LNCaP clone FGC (cell line): ENCODE measurements around the gene RILP.
A peak's percentile ranks its signal among the peaks of the same experiment; 100 is the strongest.
"Not testable (repeated sequence)": the region's sequence is repeated elsewhere in the genome, so short reads cannot be mapped to it uniquely, and the experiment has no call there.

Experiments
- DNase-seq: peaks from one replicate; pipeline ENCODE4 v3.0.0-alpha.2; 2011; ENCODE audit warnings: low read depth
- H3K4me3 ChIP-seq: 2 replicates; pipeline ENCODE4 v1.5.1; 2011; ENCODE audit warnings: mild to moderate bottlenecking, low read depth, low read length, control low read depth
- CTCF ChIP-seq: IDR thresholded peaks from 2 replicates; pipeline ENCODE4 v1.5.1; 2012; ENCODE audit warnings: mild to moderate bottlenecking; ENCODE audit not compliant: control insufficient read depth, insufficient read depth; ENCODE audit errors: extremely low read depth

Gene RILP

GRCh38 chr17:1653735-1654134 lies 4.1 kb upstream of the RILP start:
- no peak for TF ChIP-seq CTCF
- DNase-seq: no peak
- H3K4me3 ChIP-seq: no peak overlapping the region

GRCh38 chr17:1652794-1653193 lies 3.1 kb upstream of the RILP start:
- not testable (repeated sequence) for DNase-seq, H3K4me3 ChIP-seq

- no peak for TF ChIP-seq CTCF
- H3K4me3 ChIP-seq: no peak overlapping the region
- DNase-seq: no peak
Measured at GRCh38 chr17:1651559-1651844, 1.8 kb upstream of the RILP start.

- no peak for DNase-seq
- no peak overlapping the region for H3K4me3 ChIP-seq
- TF ChIP-seq CTCF: no peak
Measured at GRCh38 chr17:1650731-1651558, 1.3 kb upstream of the RILP start.

- peak; percentile 100 for TF ChIP-seq CTCF
- DNase-seq: peak; percentile 83
- H3K4me3 ChIP-seq: peak overlapping the region; percentile 61
Measured at GRCh38 chr17:1648963-1649843, 463 bp downstream of the RILP start.

GRCh38 chr17:1648173-1648962 lies 1.3 kb downstream of the RILP start:
- TF ChIP-seq CTCF: 0 out of 2 replicates have a peak, but pooled peaks have one; percentile 12
- H3K4me3 ChIP-seq: peak overlapping the region; percentile 45
- no peak for DNase-seq

GRCh38 chr17:1647802-1648171 lies 1.9 kb downstream of the RILP start:
- H3K4me3 ChIP-seq: no peak overlapping the region; the same call in 1 of the 2 replicates
- DNase-seq: no peak
- no peak for TF ChIP-seq CTCF
